SU-DHL-6 (cell line): Measurements from ENCODE around the gene CTDP1.

ENCODE experiments used
- EZH2phosphoT487 ChIP-seq: fragments of 200-600 bp; sonication (generic), shearing (Covaris generic); conservative IDR thresholded peaks from 2 replicates; pipeline ENCODE4 v1.6.1; 2018; ENCODE audit warnings: mild to moderate bottlenecking, antibody characterized with exemption, low read length, moderate library complexity, mixed read lengths
- TF ChIP-seq, protein P1 (sequence below): fragments of 200-600 bp; sonication (generic); IDR thresholded peaks from one replicate; pipeline ENCODE4 v1.5.1; 2017; ENCODE audit warnings: antibody characterized with exemption, mild to moderate bottlenecking, low read length, moderate library complexity; ENCODE audit not compliant: insufficient read depth, poor library complexity, severe bottlenecking

DNA sequence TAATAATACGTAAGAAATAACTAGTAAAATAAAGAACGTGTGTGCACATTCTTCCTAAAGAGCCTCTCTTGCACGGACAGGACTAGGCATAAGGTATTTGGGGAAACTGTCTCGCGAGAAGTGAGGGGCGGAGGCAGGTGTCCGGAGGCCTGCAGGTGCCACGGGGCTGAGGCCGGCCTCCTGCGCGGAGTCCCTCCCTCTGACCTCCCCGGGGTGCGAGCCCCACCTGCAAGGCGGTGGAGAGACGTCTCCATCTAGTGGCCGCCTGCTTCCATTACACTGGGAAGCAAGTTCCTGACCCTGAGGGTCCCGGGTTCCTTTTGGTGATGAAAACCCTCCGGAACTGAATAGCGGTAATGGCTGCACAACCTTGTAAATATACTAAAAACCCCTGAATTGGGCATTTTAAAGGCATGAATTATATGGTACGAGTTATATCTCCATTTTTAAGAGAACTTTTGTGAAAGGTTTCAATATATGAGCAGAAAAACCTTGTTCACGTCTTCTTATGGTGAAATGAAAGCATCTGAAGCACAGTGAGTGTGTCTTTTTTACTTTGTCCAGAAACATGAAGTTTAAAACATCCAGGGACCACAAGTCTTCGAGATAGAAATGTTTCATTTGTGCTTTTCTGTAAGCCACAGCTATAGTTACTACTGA, 35.5 kb upstream of the CTDP1 start:
- TF ChIP-seq, protein P1, sequence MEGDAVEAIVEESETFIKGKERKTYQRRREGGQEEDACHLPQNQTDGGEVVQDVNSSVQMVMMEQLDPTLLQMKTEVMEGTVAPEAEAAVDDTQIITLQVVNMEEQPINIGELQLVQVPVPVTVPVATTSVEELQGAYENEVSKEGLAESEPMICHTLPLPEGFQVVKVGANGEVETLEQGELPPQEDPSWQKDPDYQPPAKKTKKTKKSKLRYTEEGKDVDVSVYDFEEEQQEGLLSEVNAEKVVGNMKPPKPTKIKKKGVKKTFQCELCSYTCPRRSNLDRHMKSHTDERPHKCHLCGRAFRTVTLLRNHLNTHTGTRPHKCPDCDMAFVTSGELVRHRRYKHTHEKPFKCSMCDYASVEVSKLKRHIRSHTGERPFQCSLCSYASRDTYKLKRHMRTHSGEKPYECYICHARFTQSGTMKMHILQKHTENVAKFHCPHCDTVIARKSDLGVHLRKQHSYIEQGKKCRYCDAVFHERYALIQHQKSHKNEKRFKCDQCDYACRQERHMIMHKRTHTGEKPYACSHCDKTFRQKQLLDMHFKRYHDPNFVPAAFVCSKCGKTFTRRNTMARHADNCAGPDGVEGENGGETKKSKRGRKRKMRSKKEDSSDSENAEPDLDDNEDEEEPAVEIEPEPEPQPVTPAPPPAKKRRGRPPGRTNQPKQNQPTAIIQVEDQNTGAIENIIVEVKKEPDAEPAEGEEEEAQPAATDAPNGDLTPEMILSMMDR: peak; percentile 83
- TF ChIP-seq EZH2phosphoT487: no peak
